HepG2 (cell line): ENCODE data around the gene MLYCD. TPM values are rescaled to one million over a fixed set of nuclear protein-coding genes. Genes with fewer than 3 reads are reported as not detected.

Source experiments
- ATAC-seq: fragments of 200-7000 bp; cut with Tn5 transposase; 3 replicates; pipeline ENCODE4 v1.9.1; 2020; ENCODE audit warnings: mild to moderate bottlenecking, moderate library complexity
- BruUV-seq: library from RNA; stranded (reverse); fragments of 400-500 nt; replicated peaks from 2 replicates; lab custom pipeline; 2021; lab: Mats Ljungman, UMichigan
- CTCF ChIA-PET: fragments of 300-600 bp; formaldehyde crosslinking; extraction: SDS; loops from one replicate; lab custom pipeline; 2021; ENCODE audit warnings: low total read pairs, inconsistent platforms, low intra/inter-chr PET ratio; lab: Yijun Ruan, JAX
- POLR2A ChIA-PET: fragments of 350-600 bp; sonication (Branson Sonifier 250); formaldehyde crosslinking; loops from one replicate; lab custom pipeline; 2020; ENCODE audit warnings: antibody characterized with exemption, inconsistent platforms; lab: Yijun Ruan, JAX
- DNase-seq: peaks from one replicate; pipeline ENCODE4 v3.0.0-alpha.2; 2015; ENCODE audit warnings: low spot score
- FAIRE-seq: peaks from 3 replicates; lab custom pipeline; 2011; peaks lifted over from hg19 to GRCh38; lab: Jason Lieb, UNC
- H2AFZ ChIP-seq: one replicate; pipeline ENCODE4 v1.6.1; 2011; ENCODE audit warnings: low read length, inconsistent platforms
- H3K27ac ChIP-seq: fragments of 300-600 bp; 3 replicates; pipeline ENCODE4 v1.8.0; 2011; ENCODE audit warnings: mixed run types, mild to moderate bottlenecking, mixed read lengths, low read length, inconsistent platforms; ENCODE audit not compliant: insufficient read depth; ENCODE audit errors: extremely low read length
- H3K27me3 ChIP-seq, 2 experiments: fragments of 200-600 bp in 1 of 2; 2 replicates in 1 of 2; 3 replicates in 1 of 2; pipeline versions ENCODE4 v1.6.0 to v1.8.0; 2011; ENCODE audit warnings: low read length in 2 of 2, mild to moderate bottlenecking in 2 of 2, moderate library complexity in 2 of 2, inconsistent platforms in 1 of 2; ENCODE audit not compliant: insufficient read depth in 2 of 2, control insufficient read depth in 1 of 2
- H3K36me3 ChIP-seq, 2 experiments: fragments of 200-600 bp in 1 of 2; replicated peaks in 1 of 2; 2 replicates in 1 of 2; 3 replicates in 1 of 2; pipeline versions ENCODE4 v1.5.1 to v1.8.0; 2011; ENCODE audit warnings: low read length in 2 of 2, inconsistent platforms in 1 of 2; ENCODE audit not compliant: insufficient read depth in 2 of 2, control insufficient read depth in 1 of 2
- H3K4me1 ChIP-seq: 2 replicates; pipeline ENCODE4 v1.5.1; 2012; ENCODE audit warnings: low read length, inconsistent platforms; ENCODE audit not compliant: insufficient read depth
- H3K4me2 ChIP-seq: 2 replicates; pipeline ENCODE4 v1.6.0; 2011; ENCODE audit warnings: low read depth, low read length, inconsistent platforms
- H3K4me3 ChIP-seq, 3 experiments: fragments of 200-600 bp in 1 of 3; sonication (generic), shearing (Covaris generic) in 1 of 3; replicated peaks in 1 of 3; 2 replicates each; pipeline ENCODE4 v1.5.1; 2011 to 2016; ENCODE audit warnings: low read length in 3 of 3, inconsistent platforms in 2 of 3, low read depth in 2 of 3, mild to moderate bottlenecking in 2 of 3, control low read depth in 1 of 3, mixed read lengths in 1 of 3; ENCODE audit not compliant: insufficient read depth in 1 of 3
- H3K79me2 ChIP-seq: one replicate; pipeline ENCODE4 v1.6.1; 2011; ENCODE audit warnings: low read length, inconsistent platforms; ENCODE audit not compliant: insufficient read depth
- H3K9ac ChIP-seq: 2 replicates; pipeline ENCODE4 v1.6.0; 2011; ENCODE audit warnings: mild to moderate bottlenecking, low read depth, low read length, inconsistent platforms; ENCODE audit not compliant: insufficient read depth
- H3K9me3 ChIP-seq: 2 replicates; pipeline ENCODE4 v1.5.1; 2012; ENCODE audit warnings: mild to moderate bottlenecking, low read length
- H4K20me1 ChIP-seq: 2 replicates; pipeline ENCODE4 v1.6.0; 2011; ENCODE audit warnings: inconsistent platforms, mild to moderate bottlenecking, low read length, moderate library complexity; ENCODE audit not compliant: insufficient read depth
- E2F5 ChIP-seq: sonication (generic); formaldehyde crosslinking; conservative IDR thresholded peaks from 2 replicates; pipeline ENCODE4 v1.4.0; 2020; ENCODE audit warnings: missing genetic modification reagents
- FOXM1 ChIP-seq: sonication (generic); formaldehyde crosslinking; IDR thresholded peaks from 2 replicates; pipeline ENCODE4 v1.5.0; 2020; ENCODE audit warnings: missing genetic modification reagents
- HNRNPL ChIP-seq: fragments of 200-400 bp; formaldehyde crosslinking; IDR thresholded peaks from 2 replicates; pipeline ENCODE4 v1.6.1; 2017; ENCODE audit warnings: mild to moderate bottlenecking, low read depth, low read length
- KIAA2018 ChIP-seq: sonication (generic); formaldehyde crosslinking; IDR thresholded peaks from 2 replicates; pipeline ENCODE4 v1.5.0; 2020; ENCODE audit warnings: mild to moderate bottlenecking, missing genetic modification reagents, borderline replicate concordance
- NFKB2 ChIP-seq: sonication (generic); formaldehyde crosslinking; IDR thresholded peaks from 2 replicates; pipeline ENCODE4 v1.4.0; 2020; ENCODE audit warnings: missing genetic modification reagents, borderline replicate concordance
- RBFOX2 ChIP-seq: fragments of 200-400 bp; formaldehyde crosslinking; IDR thresholded peaks from 2 replicates; pipeline ENCODE4 v1.6.1; 2017; ENCODE audit warnings: low read depth, mild to moderate bottlenecking, low read length
- SP1 ChIP-seq, 2 experiments: fragments of 450-650 bp in 1 of 2; sonication (generic) in 1 of 2; formaldehyde crosslinking in 1 of 2; IDR thresholded peaks; 2 replicates each; pipeline versions ENCODE4 v1.4.0 to v1.6.1; 2016 to 2020; ENCODE audit warnings: missing genetic modification reagents in 1 of 2
- ZBTB3 ChIP-seq: sonication (generic); formaldehyde crosslinking; IDR thresholded peaks from 2 replicates; pipeline ENCODE4 v1.4.0; 2020; ENCODE audit warnings: low read depth, mild to moderate bottlenecking, moderate library complexity, missing genetic modification reagents, borderline replicate concordance
- ZNF629 ChIP-seq: sonication (generic); formaldehyde crosslinking; conservative IDR thresholded peaks from 2 replicates; pipeline ENCODE4 v1.5.0; 2020; ENCODE audit warnings: missing genetic modification reagents
- ZNF691 ChIP-seq: sonication (generic); formaldehyde crosslinking; IDR thresholded peaks from 2 replicates; pipeline ENCODE4 v1.4.0; 2020; ENCODE audit warnings: missing genetic modification reagents, low read depth, mild to moderate bottlenecking, borderline replicate concordance
- ZNF746 ChIP-seq: sonication (generic); formaldehyde crosslinking; IDR thresholded peaks from 2 replicates; pipeline ENCODE4 v1.8.0; 2022; ENCODE audit warnings: mild to moderate bottlenecking, missing genetic modification reagents
- ZSCAN22 ChIP-seq: sonication (generic); formaldehyde crosslinking; IDR thresholded peaks from 2 replicates; pipeline ENCODE4 v1.4.0; 2020; ENCODE audit warnings: mild to moderate bottlenecking, missing genetic modification reagents
- WGBS: methylation state at CpG from one replicate; pipeline ENCODE4 v1.1.6; 2017; ENCODE audit warnings: low lambda C conversion rate; 5-methylcytosine and 5-hydroxymethylcytosine counted together
- in situ Hi-C: cut with HindIII; loops from 2 replicates; pipeline ENCODE4 v1.10.0; 2017; ENCODE audit warnings: low pct_unique_long_range_greater_than_20kb; ENCODE audit not compliant: extremely low pct_ligation_motif_present
- intact Hi-C: fragments of 100-400 bp; cut with micrococcal nuclease; formaldehyde crosslinking; loops from one replicate; pipeline ENCODE4 v1.10.0; 2022; ENCODE audit not compliant: unreplicated experiment
- polyA plus RNA-seq, 8 experiments: library from polyadenylated mRNA; depleted of rRNA in 3 of 8; stranded (reverse) in 7 of 8; unstranded in 1 of 8; fragments of >200 nt; fragmentation: Illumina TruSeq in 4 of 8; extraction: Trizol in 4 of 8; gene quantifications; 2 replicates each; pipeline versions ENCODE4 v1.2.1 to v1.2.3, GENCODE V29; 2011 to 2016; ENCODE audit warnings: low read depth in 4 of 8, missing spikeins in 1 of 8, mixed read lengths in 1 of 8; ENCODE audit not compliant: insufficient read depth in 1 of 8
- total RNA-seq, 5 experiments: library from RNA; depleted of rRNA; stranded (reverse); fragments of >200 nt; fragmentation: Illumina TruSeq; extraction: Trizol; gene quantifications; 2 replicates each; pipeline ENCODE4 v1.2.3, GENCODE V29; 2016; ENCODE audit warnings: low read depth in 1 of 5

MLYCD gene
- total and polyA plus RNA-seq, 2 of the 13 experiments (the other 11 are each of a cell fraction or from before 2014, with no cell fraction given) = 1.8 to 4.0 TPM

GRCh38 chr16:83930730-83931500, 32.0 kb downstream of the MLYCD start (continued):
- TF ChIP-seq HNRNPL (0 out of 2 replicates have a peak, but pooled peaks have one; percentile 18), ZNF629 (CRISPR knock-in tag) (peak; percentile 63), E2F5 (CRISPR knock-in tag) (no peak)

- DNase-seq = no peak
- H3K27me3 ChIP-seq = peaks cover 4 to 58% of the 10 kb centered on the region in 2 experiments; a peak in 4 of 5 replicates
- H3K79me2 ChIP-seq = no peaks in the 10 kb centered on the region
- no peak overlapping the region for H3K4me2 ChIP-seq
- no peaks in the 10 kb centered on the region for H3K9me3 ChIP-seq
- no peak overlapping the region for H2AFZ ChIP-seq
- no peaks in the 10 kb centered on the region for H3K36me3 ChIP-seq
- H3K9ac ChIP-seq = no peak overlapping the region
- intact Hi-C loops = no loop called here
- CTCF ChIA-PET = no interaction called here
- no peak for FAIRE-seq
- no peak overlapping the region for H3K4me3 ChIP-seq
- H3K4me1 ChIP-seq = peaks cover 48% of the 10 kb centered on the region
- H4K20me1 ChIP-seq = no peaks in the 10 kb centered on the region
- BruUV-seq = no TSS peak
- no peak overlapping the region for H3K27ac ChIP-seq
- WGBS = 73% methylated on average over 12 of the region's 17 CpGs
- POLR2A ChIA-PET = interaction anchor here (1.5 kb wide), 1 partner anchor 11 kb away, joined by 5 read pairs; no protein-coding TSS in a partner anchor
- in situ Hi-C loops = no loop called here
- no peak for ATAC-seq
- no peak for TF ChIP-seq NFKB2
- TF ChIP-seq ZSCAN22 = no peak
- TF ChIP-seq FOXM1 (CRISPR knock-in tag) = no peak
- TF ChIP-seq RBFOX2 = no peak
- no peak for TF ChIP-seq ZNF691
- no peak for TF ChIP-seq SP1 (IDR thresholded peaks at IDR 0.05)
- no peak for TF ChIP-seq SP1 (CRISPR knock-in tag; IDR thresholded peaks at IDR 0.05)
- no peak for TF ChIP-seq KIAA2018
- no peak for TF ChIP-seq ZBTB3
- TF ChIP-seq ZNF746 = no peak
Measured at GRCh38 chr16:83931556-83931955, 32.6 kb downstream of the MLYCD start.
